ENCODE data around the gene SNORC. TPM values are rescaled to one million over a fixed set of nuclear protein-coding genes. Genes with fewer than 3 reads are reported as not detected.

The SNORC gene
- total RNA-seq, 1 experiment from 2014 or later: 4.3 TPM

- Histone ChIP-seq H3K4me3 (ENCODE audit: low read depth, low read length) (no peak overlapping the region), H3K9me3 (no peaks in the 10 kb centered on the region), H3K36me3 (ENCODE audit: control insufficient read depth, insufficient read depth, low read length) (0 out of 2 replicates have a peak, but pooled peaks cover 2% of the 10 kb centered on the region), H3K27me3 (replicated peaks; ENCODE audit: control insufficient read depth, insufficient read depth, low read length) (no peaks in the 10 kb centered on the region), H3K4me1 (peaks cover 11% of the 10 kb centered on the region)
- Mint-ChIP-seq H3K27ac (ENCODE audit: unreplicated experiment) (no peak overlapping the region), H3K4me1 (ENCODE audit: low read depth, unreplicated experiment) (peaks cover 7% of the 10 kb centered on the region), H3K4me3 (ENCODE audit: unreplicated experiment) (no peak overlapping the region), H3K9me3 (ENCODE audit: unreplicated experiment) (no peaks in the 10 kb centered on the region), H3K36me3 (ENCODE audit: insufficient read depth, unreplicated experiment) (peaks cover 60% of the 10 kb centered on the region), H3K27me3 (ENCODE audit: insufficient read depth, unreplicated experiment) (no peaks in the 10 kb centered on the region)
- TF ChIP-seq, protein P1, sequence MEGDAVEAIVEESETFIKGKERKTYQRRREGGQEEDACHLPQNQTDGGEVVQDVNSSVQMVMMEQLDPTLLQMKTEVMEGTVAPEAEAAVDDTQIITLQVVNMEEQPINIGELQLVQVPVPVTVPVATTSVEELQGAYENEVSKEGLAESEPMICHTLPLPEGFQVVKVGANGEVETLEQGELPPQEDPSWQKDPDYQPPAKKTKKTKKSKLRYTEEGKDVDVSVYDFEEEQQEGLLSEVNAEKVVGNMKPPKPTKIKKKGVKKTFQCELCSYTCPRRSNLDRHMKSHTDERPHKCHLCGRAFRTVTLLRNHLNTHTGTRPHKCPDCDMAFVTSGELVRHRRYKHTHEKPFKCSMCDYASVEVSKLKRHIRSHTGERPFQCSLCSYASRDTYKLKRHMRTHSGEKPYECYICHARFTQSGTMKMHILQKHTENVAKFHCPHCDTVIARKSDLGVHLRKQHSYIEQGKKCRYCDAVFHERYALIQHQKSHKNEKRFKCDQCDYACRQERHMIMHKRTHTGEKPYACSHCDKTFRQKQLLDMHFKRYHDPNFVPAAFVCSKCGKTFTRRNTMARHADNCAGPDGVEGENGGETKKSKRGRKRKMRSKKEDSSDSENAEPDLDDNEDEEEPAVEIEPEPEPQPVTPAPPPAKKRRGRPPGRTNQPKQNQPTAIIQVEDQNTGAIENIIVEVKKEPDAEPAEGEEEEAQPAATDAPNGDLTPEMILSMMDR (IDR thresholded peaks at IDR 0.05; ENCODE audit: insufficient read depth in 1 of 2, low read depth in 1 of 2, low read length in 1 of 2, severe bottlenecking in 1 of 2, unreplicated experiment in 1 of 2): no peak
- no peak for DNase-seq
- CTCF ChIA-PET: interaction anchor here (0.7 kb wide), 1 partner anchor 10 kb away, joined by 3 read pairs; no protein-coding TSS in a partner anchor
- BruUV-seq (replicated peaks): no TSS peak
- intact Hi-C loops (cut with micrococcal nuclease; ENCODE audit: unreplicated experiment): loop anchor here (2.0 kb wide), 1 partner anchor 176 kb away; no protein-coding TSS in a partner anchor
- POLR2A ChIA-PET: no interaction called here
Measured at GRCh38 chr2:232852676-232853075, 17.4 kb upstream of the SNORC start.

- H3K9me3 Mint-ChIP-seq (ENCODE audit: unreplicated experiment): no peaks in the 10 kb centered on the region
- intact Hi-C loops (cut with micrococcal nuclease; ENCODE audit: unreplicated experiment): no loop called here
- ChIA-PET POLR2A (no interaction called here), CTCF (no interaction called here)
- peaks cover 7% of the 10 kb centered on the region for H3K4me1 Mint-ChIP-seq (ENCODE audit: low read depth, unreplicated experiment)
- H3K27ac Mint-ChIP-seq (ENCODE audit: unreplicated experiment): no peak overlapping the region
- TF ChIP-seq, protein P1 (IDR thresholded peaks at IDR 0.05; ENCODE audit: insufficient read depth in 1 of 2, low read depth in 1 of 2, low read length in 1 of 2, severe bottlenecking in 1 of 2, unreplicated experiment in 1 of 2): no peak
- H3K4me1 ChIP-seq: peaks cover 11% of the 10 kb centered on the region
- H3K9me3 ChIP-seq: no peaks in the 10 kb centered on the region
- peaks cover 55% of the 10 kb centered on the region for H3K36me3 Mint-ChIP-seq (ENCODE audit: insufficient read depth, unreplicated experiment)
- H3K4me3 ChIP-seq (ENCODE audit: low read depth, low read length): no peak overlapping the region
- H3K4me3 Mint-ChIP-seq (ENCODE audit: unreplicated experiment): no peak overlapping the region
- H3K27me3 ChIP-seq (replicated peaks; ENCODE audit: control insufficient read depth, insufficient read depth, low read length): no peaks in the 10 kb centered on the region
- DNase-seq: no peak
- no TSS peak for BruUV-seq (replicated peaks)
- 0 out of 2 replicates have a peak, but pooled peaks cover 2% of the 10 kb centered on the region for H3K36me3 ChIP-seq (ENCODE audit: control insufficient read depth, insufficient read depth, low read length)
- no peaks in the 10 kb centered on the region for H3K27me3 Mint-ChIP-seq (ENCODE audit: insufficient read depth, unreplicated experiment)
Measured at GRCh38 chr2:232854082-232854481, 16.0 kb upstream of the SNORC start.

- no peaks in the 10 kb centered on the region for H3K9me3 ChIP-seq
- POLR2A ChIA-PET: no interaction called here
Measured at GRCh38 chr2:232857158-232857563, 12.9 kb upstream of the SNORC start.

More at GRCh38 chr2:232857158-232857563, 12.9 kb upstream of the SNORC start:
- Mint-ChIP-seq H3K27ac (ENCODE audit: unreplicated experiment) (peak overlapping the region; percentile 87), H3K27me3 (ENCODE audit: insufficient read depth, unreplicated experiment) (no peaks in the 10 kb centered on the region), H3K4me3 (ENCODE audit: unreplicated experiment) (peak overlapping the region; percentile 55), H3K36me3 (ENCODE audit: insufficient read depth, unreplicated experiment) (peaks cover 50% of the 10 kb centered on the region), H3K9me3 (ENCODE audit: unreplicated experiment) (no peaks in the 10 kb centered on the region), H3K4me1 (ENCODE audit: low read depth, unreplicated experiment) (peaks cover 7% of the 10 kb centered on the region)
- TF ChIP-seq, protein P1 (IDR thresholded peaks at IDR 0.05; ENCODE audit: insufficient read depth in 1 of 2, low read depth in 1 of 2, low read length in 1 of 2, severe bottlenecking in 1 of 2, unreplicated experiment in 1 of 2): no peak
- Histone ChIP-seq H3K4me3 (ENCODE audit: low read depth, low read length) (no peak overlapping the region), H3K4me1 (peaks cover 18% of the 10 kb centered on the region), H3K36me3 (ENCODE audit: control insufficient read depth, insufficient read depth, low read length) (no peaks in the 10 kb centered on the region), H3K27me3 (replicated peaks; ENCODE audit: control insufficient read depth, insufficient read depth, low read length) (no peaks in the 10 kb centered on the region)
- DNase-seq: peak; percentile 79 to 81
- intact Hi-C loops (cut with micrococcal nuclease; ENCODE audit: unreplicated experiment): no loop called here
- CTCF ChIA-PET: interaction anchor here (0.6 kb wide), 1 partner anchor 13 kb away, joined by 3 read pairs; no protein-coding TSS in a partner anchor
- no TSS peak for BruUV-seq (replicated peaks)
